Stimulated activated naive CD4-positive, alpha-beta T cell (primary cell): ENCODE measurements around the gene LRRN4CL.
A peak's percentile ranks its signal among the peaks of the same experiment; 100 is the strongest.
"Not testable (repeated sequence)": the region's sequence is repeated elsewhere in the genome, so short reads cannot be mapped to it uniquely, and the experiment has no call there.

Source experiments
- DNase-seq, 6 experiments: peaks; one replicate each; lab custom pipeline; 2025; lab: John Stamatoyannopoulos, UW

LRRN4CL gene

GRCh38 chr11:62676698-62677097, 12.6 kb downstream of the LRRN4CL start:
- DNase-seq = no peak

- not testable (repeated sequence) for DNase-seq
Measured at GRCh38 chr11:62675415-62675814, 13.9 kb downstream of the LRRN4CL start.

DNA sequence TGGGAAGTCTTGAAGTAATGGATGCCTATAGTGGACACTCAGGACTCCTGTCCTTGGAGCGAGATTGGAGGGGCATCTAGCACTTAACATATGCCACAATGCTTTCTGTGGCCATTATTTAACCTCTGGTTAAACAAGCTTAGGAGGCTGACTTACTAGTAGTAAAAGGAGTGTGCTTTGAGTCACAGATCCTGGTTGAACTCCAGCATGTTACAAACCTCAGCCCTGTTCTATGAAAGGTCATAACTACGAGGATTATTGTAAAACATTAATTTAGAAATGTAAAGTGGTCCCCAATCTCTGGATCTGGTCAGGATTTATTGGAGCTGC, 16.2 kb downstream of the LRRN4CL start:
- DNase-seq = no peak

DNA sequence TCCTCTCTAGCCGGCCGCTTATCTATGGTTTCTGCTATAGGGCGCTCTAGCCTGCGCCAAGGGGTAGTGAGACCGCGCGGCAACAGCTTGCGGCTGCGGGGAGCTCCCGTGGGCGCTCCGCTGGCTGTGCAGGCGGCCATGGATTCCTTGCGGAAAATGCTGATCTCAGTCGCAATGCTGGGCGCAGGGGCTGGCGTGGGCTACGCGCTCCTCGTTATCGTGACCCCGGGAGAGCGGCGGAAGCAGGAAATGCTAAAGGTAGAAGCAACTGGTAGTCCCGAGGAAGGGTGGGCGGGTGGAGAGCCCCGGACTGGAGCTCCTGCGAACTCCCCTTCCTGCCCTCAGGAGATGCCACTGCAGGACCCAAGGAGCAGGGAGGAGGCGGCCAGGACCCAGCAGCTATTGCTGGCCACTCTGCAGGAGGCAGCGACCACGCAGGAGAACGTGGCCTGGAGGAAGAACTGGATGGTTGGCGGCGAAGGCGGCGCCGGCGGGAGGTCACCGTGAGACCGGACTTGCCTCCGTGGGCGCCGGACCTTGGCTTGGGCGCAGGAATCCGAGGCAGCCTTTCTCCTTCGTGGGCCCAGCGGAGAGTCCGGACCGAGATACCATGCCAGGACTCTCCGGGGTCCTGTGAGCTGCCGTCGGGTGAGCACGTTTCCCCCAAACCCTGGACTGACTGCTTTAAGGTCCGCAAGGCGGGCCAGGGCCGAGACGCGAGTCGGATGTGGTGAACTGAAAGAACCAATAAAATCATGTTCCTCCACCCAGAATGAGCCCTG, 17.5 kb downstream of the LRRN4CL start, which contains the start of the genes LBHD1 and UQCC3:
TSS of gene LBHD1 (minus strand) at position 660 of the 782 bp plus-strand sequence. CDS start 2,236 bp downstream, outside the sequence.
TSS of gene UQCC3 (plus strand) at position 66 of the 782 bp plus-strand sequence. CDS start at position 139, 73 bp downstream.
- DNase-seq = peak; percentile 48 to 86 (median 64)

- peak in 1 of 6 experiments; percentile 51 for DNase-seq
Measured at GRCh38 chr11:62671236-62671607, 18.1 kb downstream of the LRRN4CL start.

DNA sequence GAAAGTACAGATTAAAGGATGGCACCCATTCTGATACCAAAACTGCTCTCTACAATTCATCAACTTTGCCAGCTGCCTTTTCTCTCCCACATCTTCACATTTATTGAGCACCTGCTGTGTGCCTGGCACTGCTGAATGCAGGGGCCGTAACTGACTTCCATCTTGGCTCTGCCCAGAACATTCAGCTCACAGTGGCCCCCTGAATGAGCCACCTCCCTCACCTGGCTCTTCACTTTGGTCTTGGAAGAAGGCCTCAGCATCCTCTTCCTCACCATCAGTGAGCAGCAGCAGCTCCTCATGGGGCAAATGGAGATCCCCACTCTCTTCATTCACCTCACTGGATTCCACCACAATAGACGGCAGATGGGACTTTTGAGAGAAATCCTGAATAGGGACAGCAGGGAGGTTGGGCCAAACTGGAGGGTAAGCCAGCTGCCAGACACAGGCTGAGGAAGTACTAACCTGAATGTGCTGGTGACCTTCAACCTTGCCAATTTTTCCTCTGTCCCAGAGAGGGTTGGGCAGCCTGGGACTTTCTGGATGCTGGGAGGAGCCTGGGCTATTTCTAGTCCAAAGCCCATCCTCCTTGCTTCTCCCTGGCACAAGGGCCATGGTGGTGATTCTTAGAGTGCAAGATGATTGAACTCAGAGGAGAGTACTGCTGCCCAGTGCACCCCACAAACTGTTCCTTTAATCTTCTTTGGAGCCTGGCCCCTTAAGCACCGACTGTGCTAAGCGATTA, 19.7 kb downstream of the LRRN4CL start:
- DNase-seq = no peak

DNA sequence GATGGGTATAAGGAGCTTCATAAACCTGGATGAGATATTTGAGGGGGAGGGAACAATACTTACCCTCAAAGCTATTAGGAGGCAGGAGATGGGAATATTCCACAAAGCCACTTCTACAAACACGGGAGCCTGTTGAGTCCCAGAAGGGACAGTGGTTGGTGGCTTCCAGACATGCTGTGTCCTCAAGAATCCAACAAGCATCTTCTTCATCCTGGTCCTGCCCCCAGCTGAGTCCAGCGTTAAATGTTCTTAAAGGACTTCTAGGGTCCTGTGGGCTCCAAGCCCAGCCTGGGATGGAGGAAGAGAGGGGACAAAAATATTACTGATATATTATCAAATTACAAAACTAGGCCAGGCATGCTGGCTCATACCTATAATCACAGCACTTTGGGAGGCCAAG, 21.9 kb downstream of the LRRN4CL start:
- no peak for DNase-seq

GRCh38 chr11:62666259-62666926, 22.9 kb downstream of the LRRN4CL start:
- DNase-seq = no peak

- peak in 5 of 6 experiments; percentile 18 to 57 (median 35) for DNase-seq
Measured at GRCh38 chr11:62665599-62666258, 23.6 kb downstream of the LRRN4CL start.

DNA sequence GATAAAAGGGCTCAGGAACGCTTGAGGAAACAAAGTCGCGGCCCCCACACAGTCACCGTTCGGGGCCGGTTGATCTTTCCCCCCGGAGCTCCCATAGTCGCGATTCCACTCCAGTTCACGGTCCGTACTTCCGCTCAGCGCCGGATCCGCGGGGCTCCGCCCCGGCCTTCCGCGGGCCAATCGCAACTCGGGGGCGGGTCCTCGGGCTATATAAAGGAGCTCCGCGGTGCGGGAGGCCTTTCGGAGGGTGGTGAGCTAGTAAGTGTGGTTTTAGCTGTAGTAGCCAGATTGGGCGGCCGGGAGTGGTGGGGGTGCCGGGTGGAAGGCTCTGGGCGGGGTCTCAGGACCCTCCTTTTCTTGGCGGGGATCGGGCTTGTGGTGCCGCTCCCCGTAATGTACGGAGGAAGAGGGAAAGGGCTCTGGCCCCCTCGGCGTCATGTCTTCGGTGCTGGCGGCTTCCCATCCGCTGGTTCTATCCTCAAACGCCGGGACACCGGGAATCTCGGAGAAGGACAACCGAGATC, 24.2 kb downstream of the LRRN4CL start, which contains the start of the genes C11orf98 and CSKMT:
TSS of gene C11orf98 (minus strand) at position 136 of the 524 bp plus-strand sequence. CDS start at position 95, 41 bp downstream.
TSS of gene CSKMT (plus strand) at position 238 of the 524 bp plus-strand sequence. CDS start 568 bp downstream, outside the sequence.
- peak; percentile 90 to 96 (median 94) for DNase-seq

GRCh38 chr11:62664405-62665074, 24.8 kb downstream of the LRRN4CL start:
- peak in 1 of 6 experiments; percentile 56 for DNase-seq

DNA sequence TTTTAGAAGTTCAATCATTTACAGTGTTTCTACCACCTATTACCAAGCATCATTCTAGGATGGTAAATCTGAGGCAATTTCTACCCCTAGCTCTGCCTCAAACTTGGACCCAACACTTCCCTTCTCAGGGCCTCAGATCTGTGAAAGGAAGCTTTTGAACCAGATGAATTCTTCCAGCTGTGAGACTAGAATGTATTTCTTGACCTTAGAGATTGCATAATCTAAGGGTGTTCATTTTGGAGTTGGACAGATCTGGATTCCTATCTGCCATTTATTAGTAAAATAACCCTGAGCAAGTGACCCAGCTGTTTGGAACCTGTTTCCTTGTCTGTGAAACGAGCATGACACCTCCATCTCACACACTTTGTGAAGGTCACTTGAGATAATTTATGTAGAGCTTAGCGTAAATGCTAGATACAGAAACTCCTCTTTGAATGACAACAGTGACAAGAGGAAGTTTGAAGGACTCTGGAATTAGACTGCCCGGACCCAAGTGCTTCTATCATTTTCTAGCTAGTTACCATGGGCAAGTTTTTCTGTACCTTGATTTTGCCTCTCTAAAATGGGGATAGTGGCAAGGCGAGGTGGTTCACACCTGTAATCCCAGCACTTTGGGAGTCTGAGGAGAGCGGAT, 32.4 kb downstream of the LRRN4CL start:
- no peak for DNase-seq

- DNase-seq = no peak
Measured at GRCh38 chr11:62654297-62654696, 35.0 kb downstream of the LRRN4CL start.

DNA sequence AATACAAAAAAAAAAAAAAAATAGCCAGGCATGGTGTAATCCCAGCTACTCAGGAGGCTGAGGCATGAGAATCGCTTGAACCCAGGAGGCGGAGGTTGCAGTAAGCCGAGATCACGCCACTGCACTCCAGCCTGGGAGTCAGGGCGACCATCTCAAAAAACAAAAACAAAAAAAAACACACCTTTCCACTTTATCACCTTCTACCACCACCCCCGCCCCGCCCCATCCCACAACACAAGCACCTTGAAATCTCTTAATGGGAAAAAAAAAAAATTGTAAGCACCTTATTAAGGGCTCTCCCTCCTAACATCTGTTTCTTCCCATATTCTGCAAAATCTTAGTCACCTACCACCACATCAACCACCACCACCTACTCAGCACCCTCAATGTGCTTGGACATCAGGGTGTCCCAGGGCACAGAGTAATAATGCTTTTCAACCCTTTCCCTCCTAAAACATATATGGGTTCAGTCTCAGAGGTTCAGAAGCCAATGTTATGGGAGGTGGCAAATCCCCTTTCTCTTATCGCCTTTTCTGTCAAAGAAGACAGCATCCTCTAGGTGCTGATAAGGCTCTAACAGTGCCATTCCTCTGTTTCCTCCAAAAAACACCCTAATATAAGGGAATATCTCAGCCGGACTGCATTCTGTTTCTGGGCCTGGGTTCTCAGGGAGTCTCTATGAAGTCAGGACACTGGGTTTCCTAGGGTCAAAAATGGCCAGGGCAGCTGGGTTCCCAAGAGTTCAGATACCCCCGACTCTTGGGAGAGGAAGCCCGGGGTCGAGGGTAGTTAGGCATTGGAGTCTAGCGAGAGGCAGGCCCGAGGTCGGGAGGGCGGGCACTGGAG, 36.9 kb downstream of the LRRN4CL start:
- DNase-seq = peak in 2 of 6 experiments; percentile 21 to 40

GRCh38 chr11:62650283-62650682, 39.0 kb downstream of the LRRN4CL start:
- DNase-seq = not testable (repeated sequence)

DNA sequence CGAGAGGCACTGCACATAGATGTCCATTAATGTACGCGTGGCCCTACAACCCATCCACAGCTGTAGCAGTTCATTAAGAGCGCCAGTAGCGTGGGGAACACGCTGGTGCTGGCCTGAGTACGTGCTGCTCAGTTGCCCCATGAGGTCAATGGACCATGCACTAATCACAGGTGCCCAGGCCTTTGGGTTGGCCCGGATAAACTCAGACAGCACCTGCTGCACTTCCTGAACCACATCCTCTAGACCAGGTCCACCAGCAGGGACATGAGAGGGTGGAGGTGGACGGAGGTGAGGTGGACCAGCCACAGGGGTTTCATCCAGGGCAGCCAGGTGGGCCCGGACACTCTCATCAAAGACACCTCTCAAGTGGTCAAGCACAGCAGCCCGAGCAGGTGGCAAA, 39.8 kb downstream of the LRRN4CL start:
- DNase-seq = no peak

DNA sequence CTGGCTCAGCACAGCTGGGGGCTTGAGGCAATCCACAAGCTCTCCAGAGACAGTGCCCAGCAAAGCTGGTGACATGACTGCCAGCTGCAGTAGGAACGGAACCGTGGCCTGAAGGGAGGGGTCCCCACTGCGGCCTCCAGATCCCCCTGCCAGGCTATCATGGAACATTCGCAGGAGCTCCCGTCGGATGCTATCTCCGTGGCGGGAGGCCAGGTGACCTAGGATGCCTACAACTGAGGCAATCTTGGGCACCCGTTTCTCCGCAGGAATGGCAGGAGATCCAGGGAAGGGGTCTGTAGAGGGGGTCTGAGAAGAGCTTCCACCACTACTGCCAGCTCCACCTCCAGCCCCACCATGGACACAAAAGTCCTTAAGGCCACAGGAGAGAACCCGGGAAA, 40.4 kb downstream of the LRRN4CL start:
- DNase-seq = no peak

DNA sequence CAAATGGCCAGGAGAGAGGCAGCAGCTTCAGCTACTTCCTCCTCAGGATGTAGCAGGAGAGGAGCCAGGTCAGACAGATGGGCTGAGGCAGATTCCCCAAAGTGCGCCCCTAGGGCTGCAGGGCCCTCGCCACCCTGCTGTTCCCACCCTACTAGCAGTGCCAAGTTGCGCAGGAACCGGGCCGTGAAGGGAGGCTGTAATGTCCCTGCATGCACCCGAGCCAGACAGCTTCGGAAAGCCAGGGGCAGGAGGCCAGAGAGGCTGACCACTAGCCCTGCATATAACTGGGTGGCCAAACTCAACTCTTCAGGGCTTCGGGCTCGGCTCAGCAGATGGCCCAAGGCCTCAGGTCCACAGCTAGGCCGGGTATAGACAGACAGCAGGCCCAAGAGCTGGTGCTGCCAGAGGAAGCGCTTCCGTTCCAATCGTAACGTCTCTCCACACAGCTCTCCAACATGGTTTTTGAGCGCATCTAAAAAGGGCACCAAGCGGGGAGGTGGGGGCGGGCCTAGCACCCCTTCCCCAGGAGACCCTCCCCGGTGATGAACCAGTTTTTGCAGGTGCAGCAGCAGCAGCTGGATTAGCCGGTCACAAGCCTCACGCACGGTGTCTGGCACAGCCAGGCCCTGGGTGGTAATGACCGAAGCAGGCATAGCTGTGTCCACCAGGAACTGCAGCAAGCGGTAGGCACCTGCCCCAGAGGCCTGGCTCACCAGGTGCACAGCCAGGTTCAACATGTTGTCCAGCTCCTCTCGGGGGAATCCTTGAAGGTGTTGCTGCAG, 41.0 kb downstream of the LRRN4CL start:
- DNase-seq = no peak

DNA sequence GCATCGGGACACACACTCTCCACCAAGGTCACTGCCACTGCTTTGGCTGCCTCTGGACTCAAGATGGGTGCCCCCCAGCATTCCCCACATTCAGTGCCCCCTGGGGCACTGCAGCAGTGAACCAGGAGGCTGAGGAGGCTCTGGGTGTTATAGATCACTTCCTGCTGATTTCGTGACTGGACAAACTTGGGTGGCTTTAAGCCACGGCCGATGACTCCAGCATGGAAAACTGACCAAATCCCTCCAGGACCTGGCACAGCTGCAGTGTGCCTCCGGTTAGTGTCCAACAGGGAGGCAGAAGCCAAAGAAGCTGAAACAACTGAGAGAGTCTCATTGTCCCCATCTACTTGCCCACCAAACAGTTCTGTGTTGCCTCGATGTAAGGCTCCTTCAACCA, 41.7 kb downstream of the LRRN4CL start:
- DNase-seq = no peak
